HepG2 (cell line): ENCODE results near the gene CEP89. TPM values are rescaled to one million over a fixed set of nuclear protein-coding genes. Genes with fewer than 3 reads are reported as not detected.

Source experiments
- ATAC-seq: fragments of 200-7000 bp; cut with Tn5 transposase; 3 replicates; pipeline ENCODE4 v1.9.1; 2020; ENCODE audit warnings: mild to moderate bottlenecking, moderate library complexity
- BruUV-seq: library from RNA; stranded (reverse); fragments of 400-500 nt; replicated peaks from 2 replicates; lab custom pipeline; 2021; lab: Mats Ljungman, UMichigan
- CTCF ChIA-PET: fragments of 300-600 bp; formaldehyde crosslinking; extraction: SDS; loops from one replicate; lab custom pipeline; 2021; ENCODE audit warnings: low total read pairs, inconsistent platforms, low intra/inter-chr PET ratio; lab: Yijun Ruan, JAX
- POLR2A ChIA-PET: fragments of 350-600 bp; sonication (Branson Sonifier 250); formaldehyde crosslinking; loops from one replicate; lab custom pipeline; 2020; ENCODE audit warnings: antibody characterized with exemption, inconsistent platforms; lab: Yijun Ruan, JAX
- DNase-seq: peaks from one replicate; pipeline ENCODE4 v3.0.0-alpha.2; 2015; ENCODE audit warnings: low spot score
- FAIRE-seq: peaks from 3 replicates; lab custom pipeline; 2011; peaks lifted over from hg19 to GRCh38; lab: Jason Lieb, UNC
- H2AFZ ChIP-seq: one replicate; pipeline ENCODE4 v1.6.1; 2011; ENCODE audit warnings: low read length, inconsistent platforms
- H3K27ac ChIP-seq: fragments of 300-600 bp; 3 replicates; pipeline ENCODE4 v1.8.0; 2011; ENCODE audit warnings: mixed run types, mild to moderate bottlenecking, mixed read lengths, low read length, inconsistent platforms; ENCODE audit not compliant: insufficient read depth; ENCODE audit errors: extremely low read length
- H3K27me3 ChIP-seq, 2 experiments: fragments of 200-600 bp in 1 of 2; 2 replicates in 1 of 2; 3 replicates in 1 of 2; pipeline versions ENCODE4 v1.6.0 to v1.8.0; 2011; ENCODE audit warnings: low read length in 2 of 2, mild to moderate bottlenecking in 2 of 2, moderate library complexity in 2 of 2, inconsistent platforms in 1 of 2; ENCODE audit not compliant: insufficient read depth in 2 of 2, control insufficient read depth in 1 of 2
- H3K36me3 ChIP-seq, 2 experiments: fragments of 200-600 bp in 1 of 2; replicated peaks in 1 of 2; 2 replicates in 1 of 2; 3 replicates in 1 of 2; pipeline versions ENCODE4 v1.5.1 to v1.8.0; 2011; ENCODE audit warnings: low read length in 2 of 2, inconsistent platforms in 1 of 2; ENCODE audit not compliant: insufficient read depth in 2 of 2, control insufficient read depth in 1 of 2
- H3K4me1 ChIP-seq: 2 replicates; pipeline ENCODE4 v1.5.1; 2012; ENCODE audit warnings: low read length, inconsistent platforms; ENCODE audit not compliant: insufficient read depth
- H3K4me2 ChIP-seq: 2 replicates; pipeline ENCODE4 v1.6.0; 2011; ENCODE audit warnings: low read depth, low read length, inconsistent platforms
- H3K4me3 ChIP-seq, 3 experiments: fragments of 200-600 bp in 1 of 3; sonication (generic), shearing (Covaris generic) in 1 of 3; replicated peaks in 1 of 3; 2 replicates each; pipeline ENCODE4 v1.5.1; 2011 to 2016; ENCODE audit warnings: low read length in 3 of 3, inconsistent platforms in 2 of 3, low read depth in 2 of 3, mild to moderate bottlenecking in 2 of 3, control low read depth in 1 of 3, mixed read lengths in 1 of 3; ENCODE audit not compliant: insufficient read depth in 1 of 3
- H3K79me2 ChIP-seq: one replicate; pipeline ENCODE4 v1.6.1; 2011; ENCODE audit warnings: low read length, inconsistent platforms; ENCODE audit not compliant: insufficient read depth
- H3K9ac ChIP-seq: 2 replicates; pipeline ENCODE4 v1.6.0; 2011; ENCODE audit warnings: mild to moderate bottlenecking, low read depth, low read length, inconsistent platforms; ENCODE audit not compliant: insufficient read depth
- H3K9me3 ChIP-seq: 2 replicates; pipeline ENCODE4 v1.5.1; 2012; ENCODE audit warnings: mild to moderate bottlenecking, low read length
- H4K20me1 ChIP-seq: 2 replicates; pipeline ENCODE4 v1.6.0; 2011; ENCODE audit warnings: inconsistent platforms, mild to moderate bottlenecking, low read length, moderate library complexity; ENCODE audit not compliant: insufficient read depth
- ELF3 ChIP-seq: IDR thresholded peaks from 2 replicates; pipeline ENCODE4 v1.6.1; 2016; ENCODE audit warnings: missing genetic modification reagents, missing compliant biosample characterization
- ZMYM2 ChIP-seq: sonication (generic); formaldehyde crosslinking; IDR thresholded peaks from 2 replicates; pipeline ENCODE4 v1.8.0; 2022; ENCODE audit warnings: mild to moderate bottlenecking, missing genetic modification reagents
- ZNF224 ChIP-seq: sonication (generic); formaldehyde crosslinking; IDR thresholded peaks from 2 replicates; pipeline ENCODE4 v1.5.0; 2020; ENCODE audit warnings: mild to moderate bottlenecking, missing genetic modification reagents
- WGBS: methylation state at CpG from one replicate; pipeline ENCODE4 v1.1.6; 2017; ENCODE audit warnings: low lambda C conversion rate; 5-methylcytosine and 5-hydroxymethylcytosine counted together
- in situ Hi-C: cut with HindIII; loops from 2 replicates; pipeline ENCODE4 v1.10.0; 2017; ENCODE audit warnings: low pct_unique_long_range_greater_than_20kb; ENCODE audit not compliant: extremely low pct_ligation_motif_present
- intact Hi-C: fragments of 100-400 bp; cut with micrococcal nuclease; formaldehyde crosslinking; loops from one replicate; pipeline ENCODE4 v1.10.0; 2022; ENCODE audit not compliant: unreplicated experiment
- polyA plus RNA-seq, 8 experiments: library from polyadenylated mRNA; depleted of rRNA in 3 of 8; stranded (reverse) in 7 of 8; unstranded in 1 of 8; fragments of >200 nt; fragmentation: Illumina TruSeq in 4 of 8; extraction: Trizol in 4 of 8; gene quantifications; 2 replicates each; pipeline versions ENCODE4 v1.2.1 to v1.2.3, GENCODE V29; 2011 to 2016; ENCODE audit warnings: low read depth in 4 of 8, missing spikeins in 1 of 8, mixed read lengths in 1 of 8; ENCODE audit not compliant: insufficient read depth in 1 of 8
- total RNA-seq, 5 experiments: library from RNA; depleted of rRNA; stranded (reverse); fragments of >200 nt; fragmentation: Illumina TruSeq; extraction: Trizol; gene quantifications; 2 replicates each; pipeline ENCODE4 v1.2.3, GENCODE V29; 2016; ENCODE audit warnings: low read depth in 1 of 5
- TF ChIP-seq, protein P1 (sequence below): sonication (generic); formaldehyde crosslinking; IDR thresholded peaks from 2 replicates; pipeline ENCODE4 v1.8.0; 2023; ENCODE audit warnings: mild to moderate bottlenecking, missing genetic modification reagents
- TF ChIP-seq, protein P2 (sequence below): sonication (generic); formaldehyde crosslinking; IDR thresholded peaks from 2 replicates; pipeline ENCODE4 v1.4.0; 2020; ENCODE audit warnings: mild to moderate bottlenecking, missing genetic modification reagents, borderline replicate concordance
- TF ChIP-seq, protein P3 (sequence below): sonication (generic); formaldehyde crosslinking; IDR thresholded peaks from 2 replicates; pipeline ENCODE4 v1.9.0; 2021; ENCODE audit warnings: missing genetic modification reagents, borderline replicate concordance
- TF ChIP-seq, protein P4 (sequence below): sonication (generic); formaldehyde crosslinking; IDR thresholded peaks from 2 replicates; pipeline ENCODE4 v1.4.0; 2020; ENCODE audit warnings: missing genetic modification reagents

CEP89 gene
- total and polyA plus RNA-seq, 2 of the 13 experiments (the other 11 are each of a cell fraction or from before 2014, with no cell fraction given), result 7.2 to 10.9 TPM

DNA sequence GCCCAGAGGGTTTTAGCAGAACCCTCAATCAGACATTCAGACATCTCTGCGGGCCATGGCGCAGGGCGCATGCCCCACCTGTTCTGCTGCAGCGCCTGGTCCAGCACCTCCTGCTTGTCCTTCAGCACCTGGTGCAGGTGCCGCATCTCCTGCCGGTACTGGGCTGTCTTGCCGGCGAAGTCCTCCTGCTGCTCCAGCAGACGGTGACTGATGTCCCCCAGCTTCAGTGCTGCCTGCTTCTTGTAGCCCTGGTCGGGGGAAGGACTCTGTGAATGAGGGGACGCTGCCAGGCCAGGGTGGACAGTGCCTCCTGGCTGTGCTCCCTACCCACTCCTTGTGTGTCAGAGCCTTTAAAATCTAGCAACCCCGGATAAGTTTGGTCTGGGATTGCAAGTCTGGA is 90.0 kb downstream of the CEP89 start:
- Histone ChIP-seq H3K9ac (no peak overlapping the region), H3K4me1 (no peaks in the 10 kb centered on the region), H3K9me3 (no peaks in the 10 kb centered on the region), H3K4me3 (no peak overlapping the region), H3K4me2 (no peak overlapping the region), H4K20me1 (no peaks in the 10 kb centered on the region), H2AFZ (no peak overlapping the region), H3K79me2 (no peaks in the 10 kb centered on the region), H3K27ac (no peak overlapping the region), H3K36me3 (no peaks in the 10 kb centered on the region), H3K27me3 (no peaks in the 10 kb centered on the region)
- DNase-seq (no peak), FAIRE-seq (no peak), ATAC-seq (no peak)
- intact Hi-C loops, result no loop called here
- CTCF ChIA-PET, result no interaction called here
- in situ Hi-C loops, result no loop called here
- POLR2A ChIA-PET, result no interaction called here
- BruUV-seq, result no TSS peak
- no peak for TF ChIP-seq ZMYM2 (CRISPR knock-in tag)
- TF ChIP-seq, protein P1, sequence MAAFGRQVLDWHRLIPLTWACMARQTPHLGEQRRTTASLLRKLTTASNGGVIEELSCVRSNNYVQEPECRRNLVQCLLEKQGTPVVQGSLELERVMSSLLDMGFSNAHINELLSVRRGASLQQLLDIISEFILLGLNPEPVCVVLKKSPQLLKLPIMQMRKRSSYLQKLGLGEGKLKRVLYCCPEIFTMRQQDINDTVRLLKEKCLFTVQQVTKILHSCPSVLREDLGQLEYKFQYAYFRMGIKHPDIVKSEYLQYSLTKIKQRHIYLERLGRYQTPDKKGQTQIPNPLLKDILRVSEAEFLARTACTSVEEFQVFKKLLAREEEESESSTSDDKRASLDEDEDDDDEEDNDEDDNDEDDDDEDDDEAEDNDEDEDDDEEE, result no peak
- TF ChIP-seq, protein P2, sequence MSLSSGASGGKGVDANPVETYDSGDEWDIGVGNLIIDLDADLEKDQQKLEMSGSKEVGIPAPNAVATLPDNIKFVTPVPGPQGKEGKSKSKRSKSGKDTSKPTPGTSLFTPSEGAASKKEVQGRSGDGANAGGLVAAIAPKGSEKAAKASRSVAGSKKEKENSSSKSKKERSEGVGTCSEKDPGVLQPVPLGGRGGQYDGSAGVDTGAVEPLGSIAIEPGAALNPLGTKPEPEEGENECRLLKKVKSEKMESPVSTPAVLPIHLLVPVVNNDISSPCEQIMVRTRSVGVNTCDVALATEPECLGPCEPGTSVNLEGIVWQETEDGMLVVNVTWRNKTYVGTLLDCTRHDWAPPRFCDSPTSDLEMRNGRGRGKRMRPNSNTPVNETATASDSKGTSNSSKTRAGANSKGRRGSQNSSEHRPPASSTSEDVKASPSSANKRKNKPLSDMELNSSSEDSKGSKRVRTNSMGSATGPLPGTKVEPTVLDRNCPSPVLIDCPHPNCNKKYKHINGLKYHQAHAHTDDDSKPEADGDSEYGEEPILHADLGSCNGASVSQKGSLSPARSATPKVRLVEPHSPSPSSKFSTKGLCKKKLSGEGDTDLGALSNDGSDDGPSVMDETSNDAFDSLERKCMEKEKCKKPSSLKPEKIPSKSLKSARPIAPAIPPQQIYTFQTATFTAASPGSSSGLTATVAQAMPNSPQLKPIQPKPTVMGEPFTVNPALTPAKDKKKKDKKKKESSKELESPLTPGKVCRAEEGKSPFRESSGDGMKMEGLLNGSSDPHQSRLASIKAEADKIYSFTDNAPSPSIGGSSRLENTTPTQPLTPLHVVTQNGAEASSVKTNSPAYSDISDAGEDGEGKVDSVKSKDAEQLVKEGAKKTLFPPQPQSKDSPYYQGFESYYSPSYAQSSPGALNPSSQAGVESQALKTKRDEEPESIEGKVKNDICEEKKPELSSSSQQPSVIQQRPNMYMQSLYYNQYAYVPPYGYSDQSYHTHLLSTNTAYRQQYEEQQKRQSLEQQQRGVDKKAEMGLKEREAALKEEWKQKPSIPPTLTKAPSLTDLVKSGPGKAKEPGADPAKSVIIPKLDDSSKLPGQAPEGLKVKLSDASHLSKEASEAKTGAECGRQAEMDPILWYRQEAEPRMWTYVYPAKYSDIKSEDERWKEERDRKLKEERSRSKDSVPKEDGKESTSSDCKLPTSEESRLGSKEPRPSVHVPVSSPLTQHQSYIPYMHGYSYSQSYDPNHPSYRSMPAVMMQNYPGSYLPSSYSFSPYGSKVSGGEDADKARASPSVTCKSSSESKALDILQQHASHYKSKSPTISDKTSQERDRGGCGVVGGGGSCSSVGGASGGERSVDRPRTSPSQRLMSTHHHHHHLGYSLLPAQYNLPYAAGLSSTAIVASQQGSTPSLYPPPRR (CRISPR knock-in tag), result no peak
- TF ChIP-seq, protein P3, sequence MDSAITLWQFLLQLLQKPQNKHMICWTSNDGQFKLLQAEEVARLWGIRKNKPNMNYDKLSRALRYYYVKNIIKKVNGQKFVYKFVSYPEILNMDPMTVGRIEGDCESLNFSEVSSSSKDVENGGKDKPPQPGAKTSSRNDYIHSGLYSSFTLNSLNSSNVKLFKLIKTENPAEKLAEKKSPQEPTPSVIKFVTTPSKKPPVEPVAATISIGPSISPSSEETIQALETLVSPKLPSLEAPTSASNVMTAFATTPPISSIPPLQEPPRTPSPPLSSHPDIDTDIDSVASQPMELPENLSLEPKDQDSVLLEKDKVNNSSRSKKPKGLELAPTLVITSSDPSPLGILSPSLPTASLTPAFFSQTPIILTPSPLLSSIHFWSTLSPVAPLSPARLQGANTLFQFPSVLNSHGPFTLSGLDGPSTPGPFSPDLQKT (CRISPR knock-in tag), result no peak
- no peak for TF ChIP-seq ZNF224 (CRISPR knock-in tag)
- TF ChIP-seq, protein P4, sequence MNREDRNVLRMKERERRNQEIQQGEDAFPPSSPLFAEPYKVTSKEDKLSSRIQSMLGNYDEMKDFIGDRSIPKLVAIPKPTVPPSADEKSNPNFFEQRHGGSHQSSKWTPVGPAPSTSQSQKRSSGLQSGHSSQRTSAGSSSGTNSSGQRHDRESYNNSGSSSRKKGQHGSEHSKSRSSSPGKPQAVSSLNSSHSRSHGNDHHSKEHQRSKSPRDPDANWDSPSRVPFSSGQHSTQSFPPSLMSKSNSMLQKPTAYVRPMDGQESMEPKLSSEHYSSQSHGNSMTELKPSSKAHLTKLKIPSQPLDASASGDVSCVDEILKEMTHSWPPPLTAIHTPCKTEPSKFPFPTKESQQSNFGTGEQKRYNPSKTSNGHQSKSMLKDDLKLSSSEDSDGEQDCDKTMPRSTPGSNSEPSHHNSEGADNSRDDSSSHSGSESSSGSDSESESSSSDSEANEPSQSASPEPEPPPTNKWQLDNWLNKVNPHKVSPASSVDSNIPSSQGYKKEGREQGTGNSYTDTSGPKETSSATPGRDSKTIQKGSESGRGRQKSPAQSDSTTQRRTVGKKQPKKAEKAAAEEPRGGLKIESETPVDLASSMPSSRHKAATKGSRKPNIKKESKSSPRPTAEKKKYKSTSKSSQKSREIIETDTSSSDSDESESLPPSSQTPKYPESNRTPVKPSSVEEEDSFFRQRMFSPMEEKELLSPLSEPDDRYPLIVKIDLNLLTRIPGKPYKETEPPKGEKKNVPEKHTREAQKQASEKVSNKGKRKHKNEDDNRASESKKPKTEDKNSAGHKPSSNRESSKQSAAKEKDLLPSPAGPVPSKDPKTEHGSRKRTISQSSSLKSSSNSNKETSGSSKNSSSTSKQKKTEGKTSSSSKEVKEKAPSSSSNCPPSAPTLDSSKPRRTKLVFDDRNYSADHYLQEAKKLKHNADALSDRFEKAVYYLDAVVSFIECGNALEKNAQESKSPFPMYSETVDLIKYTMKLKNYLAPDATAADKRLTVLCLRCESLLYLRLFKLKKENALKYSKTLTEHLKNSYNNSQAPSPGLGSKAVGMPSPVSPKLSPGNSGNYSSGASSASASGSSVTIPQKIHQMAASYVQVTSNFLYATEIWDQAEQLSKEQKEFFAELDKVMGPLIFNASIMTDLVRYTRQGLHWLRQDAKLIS (CRISPR knock-in tag), result no peak
- TF ChIP-seq ELF3 (CRISPR knock-in tag), result no peak
- WGBS, result 95% methylated on average over 8 of the region's 12 CpGs
